T-helper 2 cell treated with Interferon-gamma antibody and Interleukin-4, amounts not matched to agents 5 μg/mL and 100 μg/mL, for 36 hours (primary cell): Measurements from ENCODE around the gene ARHGAP40.

Source experiments
- DNase-seq: peaks from one replicate; pipeline ENCODE4 v3.0.0; 2021; ENCODE audit warnings: low spot score
- H3K27ac Mint-ChIP-seq: one replicate; pipeline ENCODE4 v1.8.0; 2021; ENCODE audit warnings: mild to moderate bottlenecking, mixed read lengths
- H3K27me3 Mint-ChIP-seq: one replicate; pipeline ENCODE4 v1.8.0; 2021; ENCODE audit warnings: low read depth, mixed read lengths
- H3K36me3 Mint-ChIP-seq: one replicate; pipeline ENCODE4 v1.8.0; 2021; ENCODE audit warnings: low read depth, mixed read lengths
- H3K4me1 Mint-ChIP-seq: one replicate; pipeline ENCODE4 v1.8.0; 2021; ENCODE audit warnings: low read depth, mixed read lengths
- H3K4me3 Mint-ChIP-seq: one replicate; pipeline ENCODE4 v1.8.0; 2022; ENCODE audit warnings: mild to moderate bottlenecking, moderate library complexity, mixed read lengths
- H3K9me3 Mint-ChIP-seq: one replicate; pipeline ENCODE4 v1.8.0; 2021; ENCODE audit warnings: mixed read lengths

Gene ARHGAP40

DNA sequence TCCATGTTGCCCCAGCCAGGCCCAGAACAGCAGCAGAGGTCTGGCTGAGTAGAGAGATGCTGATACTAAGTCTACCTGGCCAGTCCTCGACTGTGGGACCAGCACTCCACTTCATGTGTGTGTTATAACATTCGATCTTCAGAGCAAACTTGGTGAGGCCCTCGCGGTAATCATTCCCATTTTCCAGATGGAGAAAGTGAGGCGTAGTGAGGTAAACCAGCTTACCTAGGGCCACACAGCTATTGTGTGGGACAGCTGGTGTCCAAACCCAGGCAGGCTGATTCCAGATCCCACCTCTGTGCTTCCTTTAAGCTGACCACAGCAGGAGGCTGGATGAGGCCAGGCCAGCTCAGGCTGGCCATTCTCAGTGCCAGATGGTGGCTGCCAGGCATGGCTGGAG lies 75.0 kb downstream of the ARHGAP40 start:
- H3K9me3 Mint-ChIP-seq, result no peaks in the 10 kb centered on the region
- peaks cover 21% of the 10 kb centered on the region for H3K27me3 Mint-ChIP-seq

DNA sequence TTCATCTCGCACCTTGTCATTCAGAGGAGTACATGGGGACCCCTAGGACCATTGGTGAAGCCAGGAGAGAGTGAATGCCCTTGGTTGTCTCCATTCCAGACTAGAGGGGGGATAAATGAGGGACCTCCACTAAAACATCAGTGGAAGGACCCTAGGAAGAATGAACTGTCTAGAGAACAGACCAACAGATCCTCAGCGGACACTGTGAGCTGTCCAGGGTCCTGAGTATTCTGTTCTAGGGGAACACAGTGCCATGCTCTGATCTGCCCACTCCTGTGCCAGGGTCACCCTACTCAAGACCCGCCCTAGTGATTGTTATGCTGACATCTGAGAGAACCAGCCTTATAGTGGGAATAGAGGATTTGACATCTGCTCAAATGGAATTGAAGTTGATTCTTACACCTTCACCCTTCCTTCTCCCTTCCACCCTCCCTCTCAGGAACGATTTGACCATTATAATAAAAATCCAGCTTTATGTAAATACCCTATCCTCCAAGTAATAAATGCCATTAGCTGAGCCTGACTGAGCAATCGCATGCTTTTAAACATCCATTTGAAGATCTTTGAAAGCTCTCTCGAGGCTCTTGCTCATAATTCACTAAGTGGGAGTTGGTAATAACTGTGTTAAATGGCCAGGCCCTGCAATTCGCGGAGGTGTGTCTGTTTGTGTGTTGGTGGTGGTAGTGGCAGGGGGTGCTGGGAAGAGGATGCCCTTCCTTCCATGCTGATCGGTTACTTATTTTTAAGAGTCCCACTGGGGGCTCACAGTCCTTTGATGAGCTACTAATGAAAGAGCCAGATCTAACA lies 79.1 kb downstream of the ARHGAP40 start:
- Mint-ChIP-seq H3K9me3 (no peaks in the 10 kb centered on the region), H3K27me3 (peaks cover 3% of the 10 kb centered on the region), H3K4me3 (no peak overlapping the region), H3K36me3 (no peaks in the 10 kb centered on the region), H3K4me1 (no peaks in the 10 kb centered on the region), H3K27ac (no peak overlapping the region)
- no peak for DNase-seq

More for the DNA sequence above, 75.0 kb downstream of the ARHGAP40 start:
- DNase-seq, result no peak
- no peaks in the 10 kb centered on the region for H3K36me3 Mint-ChIP-seq
- peaks cover 8% of the 10 kb centered on the region for H3K4me1 Mint-ChIP-seq
- H3K4me3 Mint-ChIP-seq, result no peak overlapping the region
- no peak overlapping the region for H3K27ac Mint-ChIP-seq

DNA sequence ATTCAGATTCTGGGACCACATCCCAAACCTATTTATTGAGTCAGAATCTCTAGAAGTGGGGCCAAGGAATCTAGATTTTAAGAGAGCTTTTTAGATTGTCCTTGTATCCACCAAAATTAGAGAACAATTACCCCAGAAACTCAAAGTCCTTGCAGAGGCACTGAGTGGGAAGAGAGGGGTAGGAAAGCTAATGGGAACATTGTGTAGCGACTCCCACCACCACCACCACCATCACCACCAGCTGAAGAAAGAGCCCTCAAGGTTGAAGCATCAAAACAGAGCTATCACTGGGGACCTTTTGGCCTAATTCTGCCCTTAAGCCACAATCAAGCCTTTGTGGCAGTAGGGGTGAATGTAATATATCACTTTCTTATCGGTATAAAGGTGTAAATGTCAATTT lies 83.7 kb downstream of the ARHGAP40 start:
- Mint-ChIP-seq H3K4me3 (no peak overlapping the region), H3K9me3 (no peaks in the 10 kb centered on the region), H3K27ac (no peak overlapping the region), H3K36me3 (no peaks in the 10 kb centered on the region), H3K27me3 (peaks cover 3% of the 10 kb centered on the region), H3K4me1 (no peaks in the 10 kb centered on the region)
- DNase-seq, result no peak

DNA sequence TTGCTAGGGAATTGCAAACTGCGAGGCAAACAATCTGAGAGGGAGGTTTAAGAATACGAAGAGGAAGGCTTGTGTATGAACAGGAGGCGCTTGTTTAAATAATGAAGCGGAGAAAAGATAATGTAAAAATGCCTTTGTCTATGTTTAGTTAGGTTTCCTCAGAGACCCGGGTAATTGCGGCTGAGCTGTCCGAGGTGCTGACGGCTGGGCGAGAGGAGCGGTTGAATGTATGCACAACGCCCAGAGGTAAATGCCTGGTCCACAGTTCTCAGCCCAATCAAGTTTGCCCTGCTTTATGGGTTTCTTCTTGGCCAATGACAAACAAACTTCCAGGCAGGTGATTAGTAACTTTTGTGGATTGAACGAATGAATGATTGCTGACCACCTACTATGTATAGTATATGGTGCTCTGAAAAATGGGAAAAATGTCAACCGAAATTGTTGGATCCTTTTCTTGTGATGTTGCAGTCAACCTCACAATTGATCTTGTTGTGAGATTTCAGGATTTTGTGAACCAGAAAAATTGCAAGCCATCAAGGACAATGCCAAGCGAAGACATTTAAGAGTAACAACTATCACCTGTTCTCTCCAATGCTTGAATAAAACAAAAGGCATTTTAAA lies 84.4 kb downstream of the ARHGAP40 start:
- peaks cover 3% of the 10 kb centered on the region for H3K27me3 Mint-ChIP-seq

DNA sequence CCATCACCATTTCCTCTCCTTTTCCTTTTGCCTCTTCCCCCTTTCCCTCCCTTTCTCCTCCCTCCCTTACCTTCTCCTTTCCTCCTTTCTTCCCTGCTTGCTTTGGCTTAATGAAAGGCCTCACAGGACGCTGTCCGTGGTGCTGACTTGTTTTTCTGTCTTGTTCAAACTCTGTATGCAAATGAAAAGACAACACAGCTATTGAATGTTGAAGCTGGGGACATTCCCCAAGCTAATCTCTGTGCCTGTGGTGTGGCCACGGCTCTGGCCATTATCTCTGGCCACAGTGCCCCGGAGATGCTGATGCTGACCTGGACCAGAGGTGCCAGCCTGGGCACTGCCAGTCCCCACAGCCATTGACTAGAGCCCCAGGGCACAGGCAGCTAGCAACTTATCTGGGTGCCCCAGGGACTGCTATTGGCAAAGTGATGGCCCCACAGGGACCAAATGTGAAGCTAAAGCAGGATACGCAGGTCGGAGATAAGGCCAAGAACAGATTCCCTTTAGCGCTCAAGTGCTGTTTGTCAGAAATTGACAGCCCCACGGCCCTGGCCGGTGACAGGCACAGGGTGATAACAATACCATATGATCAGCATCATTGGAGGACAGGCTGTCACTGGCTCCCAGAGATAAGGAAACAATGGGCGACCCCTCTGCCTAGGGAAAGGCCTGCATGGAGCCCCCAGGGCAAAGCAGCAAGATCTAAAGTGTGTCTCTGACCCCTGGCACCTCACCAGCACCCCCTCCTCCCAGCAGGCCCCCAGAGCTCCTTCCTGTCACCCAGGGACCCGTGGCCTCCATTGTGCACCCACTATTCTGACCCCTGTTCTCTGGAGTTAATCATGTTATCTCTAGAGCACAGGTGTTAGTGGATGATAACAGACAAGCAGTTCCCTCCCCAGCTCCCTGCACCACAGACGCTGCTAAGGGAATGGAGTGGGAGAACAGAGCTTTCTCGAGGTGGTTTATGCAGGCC lies 91.1 kb downstream of the ARHGAP40 start:
- H3K27ac Mint-ChIP-seq, result no peak overlapping the region
- H3K4me3 Mint-ChIP-seq, result no peak overlapping the region
- H3K4me1 Mint-ChIP-seq, result no peaks in the 10 kb centered on the region
- H3K9me3 Mint-ChIP-seq, result no peaks in the 10 kb centered on the region
- H3K36me3 Mint-ChIP-seq, result no peaks in the 10 kb centered on the region
- H3K27me3 Mint-ChIP-seq, result no peaks in the 10 kb centered on the region
- DNase-seq, result peak; percentile 26

More for the DNA sequence above, 84.4 kb downstream of the ARHGAP40 start:
- Mint-ChIP-seq H3K9me3 (no peaks in the 10 kb centered on the region), H3K36me3 (no peaks in the 10 kb centered on the region), H3K27ac (no peak overlapping the region), H3K4me3 (no peak overlapping the region), H3K4me1 (no peaks in the 10 kb centered on the region)
- peak; percentile 23 for DNase-seq

DNA sequence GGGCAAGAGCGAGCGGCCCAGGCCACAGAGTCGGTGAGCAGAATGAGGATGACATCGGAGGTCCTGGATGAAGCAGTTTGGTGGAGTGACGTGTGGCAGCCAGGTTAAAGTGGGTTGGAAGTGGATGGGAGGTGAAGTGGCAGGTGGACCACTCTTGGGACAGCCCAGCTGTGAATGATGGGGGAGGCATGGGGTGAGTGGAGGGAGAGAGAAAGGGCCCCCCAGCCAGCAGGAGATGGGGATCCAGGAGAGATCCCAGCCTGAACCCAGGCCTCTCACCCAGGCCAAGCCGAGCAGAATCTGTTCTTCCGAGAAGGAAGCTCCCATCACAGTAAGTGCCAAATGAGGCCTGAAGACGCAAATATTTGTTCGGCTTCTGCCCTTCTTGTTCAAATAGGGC lies 95.7 kb downstream of the ARHGAP40 start:
- Mint-ChIP-seq H3K27me3 (peaks cover 2% of the 10 kb centered on the region), H3K4me1 (no peaks in the 10 kb centered on the region), H3K27ac (no peak overlapping the region), H3K9me3 (no peaks in the 10 kb centered on the region), H3K4me3 (no peak overlapping the region), H3K36me3 (no peaks in the 10 kb centered on the region)
- DNase-seq, result no peak

DNA sequence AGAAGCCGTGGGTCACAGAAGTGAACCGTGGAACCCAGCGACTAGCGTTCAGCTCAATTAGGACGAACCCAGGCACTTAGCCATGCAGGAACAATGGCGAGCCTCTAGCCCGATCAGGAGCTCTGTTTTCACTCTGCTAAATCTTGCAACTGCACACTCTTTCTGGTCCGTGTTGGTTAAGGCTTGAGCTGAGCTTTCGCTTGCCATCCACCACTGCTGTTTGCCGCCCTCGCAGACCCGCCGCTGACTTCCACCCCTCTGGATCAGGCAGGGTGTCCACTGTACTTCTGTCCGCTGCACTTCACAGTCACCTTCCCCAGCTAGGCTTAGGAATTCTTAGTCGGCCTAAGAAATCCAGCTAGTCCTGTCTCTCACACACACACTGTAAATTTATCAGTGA lies 96.9 kb downstream of the ARHGAP40 start:
- no peak for DNase-seq
- H3K27me3 Mint-ChIP-seq, result peaks cover 2% of the 10 kb centered on the region
- no peaks in the 10 kb centered on the region for H3K4me1 Mint-ChIP-seq
- H3K9me3 Mint-ChIP-seq, result no peaks in the 10 kb centered on the region
- H3K36me3 Mint-ChIP-seq, result no peaks in the 10 kb centered on the region
- no peak overlapping the region for H3K27ac Mint-ChIP-seq
- no peak overlapping the region for H3K4me3 Mint-ChIP-seq

DNA sequence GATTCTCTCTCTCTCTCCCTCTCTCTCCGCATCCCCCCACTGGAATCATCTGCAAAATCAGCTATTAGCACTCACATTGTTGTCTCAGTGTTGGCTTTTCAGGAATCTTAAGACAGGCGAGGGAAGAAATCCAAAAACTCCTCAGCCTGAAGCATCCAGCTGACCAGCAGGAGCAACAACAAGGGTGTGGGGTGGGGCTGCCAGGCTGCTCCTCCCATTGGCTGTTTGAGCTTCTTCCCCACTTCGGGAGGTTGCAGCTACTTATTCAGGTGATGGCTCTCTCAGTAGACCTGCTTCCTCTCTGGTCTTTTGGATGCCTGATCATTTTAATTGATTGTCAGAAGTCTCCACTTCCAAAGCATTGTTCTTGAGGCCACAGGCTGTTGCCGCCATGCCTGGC lies 98.5 kb downstream of the ARHGAP40 start:
- H3K27ac Mint-ChIP-seq, result no peak overlapping the region
- H3K4me1 Mint-ChIP-seq, result no peaks in the 10 kb centered on the region
- peaks cover 2% of the 10 kb centered on the region for H3K27me3 Mint-ChIP-seq
- no peaks in the 10 kb centered on the region for H3K36me3 Mint-ChIP-seq
- DNase-seq, result no peak
- H3K9me3 Mint-ChIP-seq, result no peaks in the 10 kb centered on the region
- H3K4me3 Mint-ChIP-seq, result no peak overlapping the region
